Testis (tissue), 2 donors: ENCODE data around the gene MSI2.

ENCODE experiments used
- POLR2A ChIP-seq: fragments of 450-650 bp; IDR thresholded peaks from one replicate; pipeline ENCODE4 v1.6.1; 2017; ENCODE audit warnings: antibody characterized with exemption, mild to moderate bottlenecking, moderate library complexity
- TF ChIP-seq, protein P1 (sequence below), 3 experiments: fragments of 450-650 bp in 2 of 3; fragments of 200-600 bp in 1 of 3; sonication (generic) in 1 of 3; IDR thresholded peaks; one replicate each; pipeline ENCODE4 v1.5.1; 2016 to 2019; ENCODE audit warnings: antibody characterized with exemption in 3 of 3, mild to moderate bottlenecking in 2 of 3, moderate library complexity in 1 of 3

DNA sequence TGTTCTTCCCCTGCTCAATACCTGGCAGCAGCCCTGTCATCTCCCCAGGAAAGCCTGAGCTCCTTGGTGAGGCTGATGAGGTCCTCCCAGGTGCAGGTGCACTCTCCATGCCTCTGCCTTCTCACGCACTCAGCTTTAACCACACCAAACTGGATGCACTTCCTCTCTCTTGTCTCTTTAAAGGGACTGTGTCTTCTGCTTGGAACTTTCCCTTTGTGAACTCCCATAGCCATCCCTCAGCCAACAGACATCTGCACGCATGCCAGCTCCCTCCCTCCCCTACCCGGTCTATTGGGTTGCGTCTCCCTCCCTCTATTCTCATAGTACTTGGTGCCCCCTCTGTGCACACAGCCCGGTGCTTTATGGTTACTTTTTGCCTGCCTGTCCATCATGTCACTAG, 231.2 kb downstream of the MSI2 start:
- TF ChIP-seq POLR2A, result no peak
- TF ChIP-seq, protein P1, sequence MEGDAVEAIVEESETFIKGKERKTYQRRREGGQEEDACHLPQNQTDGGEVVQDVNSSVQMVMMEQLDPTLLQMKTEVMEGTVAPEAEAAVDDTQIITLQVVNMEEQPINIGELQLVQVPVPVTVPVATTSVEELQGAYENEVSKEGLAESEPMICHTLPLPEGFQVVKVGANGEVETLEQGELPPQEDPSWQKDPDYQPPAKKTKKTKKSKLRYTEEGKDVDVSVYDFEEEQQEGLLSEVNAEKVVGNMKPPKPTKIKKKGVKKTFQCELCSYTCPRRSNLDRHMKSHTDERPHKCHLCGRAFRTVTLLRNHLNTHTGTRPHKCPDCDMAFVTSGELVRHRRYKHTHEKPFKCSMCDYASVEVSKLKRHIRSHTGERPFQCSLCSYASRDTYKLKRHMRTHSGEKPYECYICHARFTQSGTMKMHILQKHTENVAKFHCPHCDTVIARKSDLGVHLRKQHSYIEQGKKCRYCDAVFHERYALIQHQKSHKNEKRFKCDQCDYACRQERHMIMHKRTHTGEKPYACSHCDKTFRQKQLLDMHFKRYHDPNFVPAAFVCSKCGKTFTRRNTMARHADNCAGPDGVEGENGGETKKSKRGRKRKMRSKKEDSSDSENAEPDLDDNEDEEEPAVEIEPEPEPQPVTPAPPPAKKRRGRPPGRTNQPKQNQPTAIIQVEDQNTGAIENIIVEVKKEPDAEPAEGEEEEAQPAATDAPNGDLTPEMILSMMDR (IDR thresholded peaks at IDR 0.05), result no peak
